ENCODE data around the gene GJA1. TPM values are rescaled to one million over a fixed set of nuclear protein-coding genes. Genes with fewer than 3 reads are reported as not detected.

GJA1 gene
- total RNA-seq, 1 experiment from 2014 or later = not detected

GRCh38 chr6:121482751-121483150 is 47.3 kb downstream of the GJA1 start:
- no peaks in the 10 kb centered on the region for H4K20me1 ChIP-seq (ENCODE audit: insufficient read depth, low read depth, low read length)
- H3K79me2 ChIP-seq (ENCODE audit: low read length) = no peaks in the 10 kb centered on the region
- H3K4me3 ChIP-seq (ENCODE audit: low read length) = no peak overlapping the region
- no peaks in the 10 kb centered on the region for H3K9me3 ChIP-seq (ENCODE audit: low read length)
- H3K9me2 ChIP-seq (replicated peaks; ENCODE audit: insufficient read depth, low read length) = no peaks in the 10 kb centered on the region
- no peaks in the 10 kb centered on the region for H3K27me3 ChIP-seq (ENCODE audit: low read length)
- H3K4me2 ChIP-seq (ENCODE audit: low read depth, low read length, poor library complexity, severe bottlenecking) = no peak overlapping the region
- H3K36me3 ChIP-seq (ENCODE audit: insufficient read depth, low read length) = no peaks in the 10 kb centered on the region
- DNase-seq = no peak
- no peak overlapping the region for H2AFZ ChIP-seq (ENCODE audit: low read length)
- H3K9ac ChIP-seq (ENCODE audit: low read length) = no peak overlapping the region
- no peak overlapping the region for H3K27ac ChIP-seq (ENCODE audit: low read length)
- no peaks in the 10 kb centered on the region for H3K4me1 ChIP-seq (ENCODE audit: low read length)

- H3K4me2 ChIP-seq (ENCODE audit: low read depth, low read length, poor library complexity, severe bottlenecking) = no peak overlapping the region
- no peaks in the 10 kb centered on the region for H3K27me3 ChIP-seq (ENCODE audit: low read length)
- no peaks in the 10 kb centered on the region for H3K9me3 ChIP-seq (ENCODE audit: low read length)
- H3K4me3 ChIP-seq (ENCODE audit: low read length) = no peak overlapping the region
- H4K20me1 ChIP-seq (ENCODE audit: insufficient read depth, low read depth, low read length) = no peaks in the 10 kb centered on the region
- DNase-seq = no peak
- no peaks in the 10 kb centered on the region for H3K36me3 ChIP-seq (ENCODE audit: insufficient read depth, low read length)
- H3K9me2 ChIP-seq (replicated peaks; ENCODE audit: insufficient read depth, low read length) = no peaks in the 10 kb centered on the region
- no peak overlapping the region for H2AFZ ChIP-seq (ENCODE audit: low read length)
- H3K79me2 ChIP-seq (ENCODE audit: low read length) = no peaks in the 10 kb centered on the region
- no peak overlapping the region for H3K9ac ChIP-seq (ENCODE audit: low read length)
- H3K4me1 ChIP-seq (ENCODE audit: low read length) = no peaks in the 10 kb centered on the region
- no peak overlapping the region for H3K27ac ChIP-seq (ENCODE audit: low read length)
Observed at GRCh38 chr6:121485359-121485811, 49.9 kb downstream of the GJA1 start.

DNA sequence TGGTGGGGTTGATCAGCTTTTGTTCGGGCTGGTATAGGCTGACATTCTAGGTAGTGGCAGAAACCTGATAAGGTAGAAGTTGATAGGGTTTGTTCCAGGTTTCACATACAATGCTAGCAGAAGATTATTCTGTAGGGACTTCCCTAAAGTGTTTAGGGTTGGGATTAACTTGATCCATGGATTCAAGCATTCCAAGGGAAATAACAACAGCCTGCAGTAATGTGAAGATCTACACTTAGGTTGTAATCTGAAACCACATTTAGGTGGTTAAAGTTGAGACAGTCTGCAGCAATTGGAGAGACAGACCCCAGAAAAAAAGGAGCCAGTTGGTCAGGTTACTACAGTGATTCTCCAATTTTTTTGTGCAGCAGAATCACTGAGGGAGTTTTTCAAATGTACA is 56.1 kb downstream of the GJA1 start:
- DNase-seq = no peak
- Histone ChIP-seq H3K4me1 (ENCODE audit: low read length) (no peaks in the 10 kb centered on the region), H3K27ac (ENCODE audit: low read length) (no peak overlapping the region), H3K4me3 (ENCODE audit: low read length) (no peak overlapping the region), H3K9me2 (replicated peaks; ENCODE audit: insufficient read depth, low read length) (no peaks in the 10 kb centered on the region), H3K27me3 (ENCODE audit: low read length) (no peaks in the 10 kb centered on the region), H2AFZ (ENCODE audit: low read length) (no peak overlapping the region), H3K9me3 (ENCODE audit: low read length) (no peaks in the 10 kb centered on the region), H3K79me2 (ENCODE audit: low read length) (no peaks in the 10 kb centered on the region), H3K36me3 (ENCODE audit: insufficient read depth, low read length) (no peaks in the 10 kb centered on the region), H3K4me2 (ENCODE audit: low read depth, low read length, poor library complexity, severe bottlenecking) (no peak overlapping the region), H4K20me1 (ENCODE audit: insufficient read depth, low read depth, low read length) (no peaks in the 10 kb centered on the region), H3K9ac (ENCODE audit: low read length) (no peak overlapping the region)

- Histone ChIP-seq H3K27me3 (ENCODE audit: low read length) (no peaks in the 10 kb centered on the region), H2AFZ (ENCODE audit: low read length) (no peak overlapping the region)
Observed at GRCh38 chr6:121492536-121492935, 57.1 kb downstream of the GJA1 start.

GRCh38 chr6:121497970-121498375 is 62.5 kb downstream of the GJA1 start:
- Histone ChIP-seq H3K4me1 (ENCODE audit: low read length) (no peaks in the 10 kb centered on the region), H3K4me2 (ENCODE audit: low read depth, low read length, poor library complexity, severe bottlenecking) (no peak overlapping the region), H3K27ac (ENCODE audit: low read length) (no peak overlapping the region), H3K79me2 (ENCODE audit: low read length) (no peaks in the 10 kb centered on the region), H3K36me3 (ENCODE audit: insufficient read depth, low read length) (no peaks in the 10 kb centered on the region), H3K9ac (ENCODE audit: low read length) (no peak overlapping the region), H3K27me3 (ENCODE audit: low read length) (no peaks in the 10 kb centered on the region), H2AFZ (ENCODE audit: low read length) (no peak overlapping the region), H3K9me2 (replicated peaks; ENCODE audit: insufficient read depth, low read length) (no peaks in the 10 kb centered on the region), H3K9me3 (ENCODE audit: low read length) (no peaks in the 10 kb centered on the region), H3K4me3 (ENCODE audit: low read length) (no peak overlapping the region), H4K20me1 (ENCODE audit: insufficient read depth, low read depth, low read length) (no peaks in the 10 kb centered on the region)
- no peak for DNase-seq

More at GRCh38 chr6:121492536-121492935, 57.1 kb downstream of the GJA1 start:
- no peak overlapping the region for H3K4me2 ChIP-seq (ENCODE audit: low read depth, low read length, poor library complexity, severe bottlenecking)
- H3K36me3 ChIP-seq (ENCODE audit: insufficient read depth, low read length) = no peaks in the 10 kb centered on the region
- H3K27ac ChIP-seq (ENCODE audit: low read length) = no peak overlapping the region
- no peaks in the 10 kb centered on the region for H3K79me2 ChIP-seq (ENCODE audit: low read length)
- no peak overlapping the region for H3K4me3 ChIP-seq (ENCODE audit: low read length)
- no peaks in the 10 kb centered on the region for H3K9me3 ChIP-seq (ENCODE audit: low read length)
- H3K9me2 ChIP-seq (replicated peaks; ENCODE audit: insufficient read depth, low read length) = no peaks in the 10 kb centered on the region
- no peaks in the 10 kb centered on the region for H3K4me1 ChIP-seq (ENCODE audit: low read length)
- no peak overlapping the region for H3K9ac ChIP-seq (ENCODE audit: low read length)
- H4K20me1 ChIP-seq (ENCODE audit: insufficient read depth, low read depth, low read length) = no peaks in the 10 kb centered on the region
- DNase-seq = no peak

GRCh38 chr6:121498481-121499276 is 63.2 kb downstream of the GJA1 start:
- no peak overlapping the region for H3K9ac ChIP-seq (ENCODE audit: low read length)
- H2AFZ ChIP-seq (ENCODE audit: low read length) = no peak overlapping the region
- no peaks in the 10 kb centered on the region for H3K9me2 ChIP-seq (replicated peaks; ENCODE audit: insufficient read depth, low read length)
- no peaks in the 10 kb centered on the region for H3K27me3 ChIP-seq (ENCODE audit: low read length)
- H3K4me3 ChIP-seq (ENCODE audit: low read length) = no peak overlapping the region
- no peaks in the 10 kb centered on the region for H3K9me3 ChIP-seq (ENCODE audit: low read length)
- H3K4me1 ChIP-seq (ENCODE audit: low read length) = no peaks in the 10 kb centered on the region
- no peaks in the 10 kb centered on the region for H3K79me2 ChIP-seq (ENCODE audit: low read length)
- no peak overlapping the region for H3K27ac ChIP-seq (ENCODE audit: low read length)
- DNase-seq = no peak
- no peak overlapping the region for H3K4me2 ChIP-seq (ENCODE audit: low read depth, low read length, poor library complexity, severe bottlenecking)
- H4K20me1 ChIP-seq (ENCODE audit: insufficient read depth, low read depth, low read length) = no peaks in the 10 kb centered on the region
- no peaks in the 10 kb centered on the region for H3K36me3 ChIP-seq (ENCODE audit: insufficient read depth, low read length)

Small RNA genes lying within 50 kb of the gene (small RNA-seq; reads per million reads assigned to genes)
- 0.20 reads per million for gene RNU4-35P

Other genes starting within 250 kb of the GJA1 start
- 27.5 and 66.8 TPM in 2 replicates for gene TBC1D32, start 101.2 kb upstream of the GJA1 start, total RNA-seq (2014; rRNA removed; shearing (Covaris generic); ENCODE audit: low replicate concordance)